Loucy (cell line): ENCODE measurements around the gene RNU7-1.

Experiments
- EZH2phosphoT487 ChIP-seq: fragments of 200-600 bp; IDR thresholded peaks from 2 replicates; pipeline ENCODE4 v1.6.1; 2018; ENCODE audit warnings: antibody characterized with exemption, mild to moderate bottlenecking, moderate library complexity, borderline replicate concordance
- TF ChIP-seq, protein P1 (sequence below): fragments of 200-600 bp; sonication (generic); conservative IDR thresholded peaks from 2 replicates; pipeline ENCODE4 v1.5.1; 2014; ENCODE audit warnings: mild to moderate bottlenecking, antibody characterized with exemption, low read length

DNA sequence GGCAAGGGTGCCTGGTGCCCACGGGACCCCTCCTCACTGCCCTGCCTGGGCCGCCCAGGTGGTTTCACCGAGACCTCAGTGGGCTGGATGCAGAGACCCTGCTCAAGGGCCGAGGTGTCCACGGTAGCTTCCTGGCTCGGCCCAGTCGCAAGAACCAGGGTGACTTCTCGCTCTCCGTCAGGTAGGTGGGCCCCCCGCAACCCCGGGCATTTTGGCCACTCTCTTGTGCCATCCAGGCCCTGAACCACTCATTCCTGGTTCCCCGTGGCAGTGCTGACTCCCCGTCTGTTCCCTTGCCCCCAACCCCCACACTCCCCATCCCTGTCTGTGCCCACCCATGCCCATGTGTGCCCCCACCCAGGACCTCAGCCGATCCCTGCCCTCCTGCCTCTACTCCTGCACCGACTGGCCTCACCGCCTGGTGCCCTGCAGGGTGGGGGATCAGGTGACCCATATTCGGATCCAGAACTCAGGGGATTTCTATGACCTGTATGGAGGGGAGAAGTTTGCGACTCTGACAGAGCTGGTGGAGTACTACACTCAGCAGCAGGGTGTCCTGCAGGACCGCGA, 8.0 kb downstream of the RNU7-1 start:
- TF ChIP-seq, protein P1, sequence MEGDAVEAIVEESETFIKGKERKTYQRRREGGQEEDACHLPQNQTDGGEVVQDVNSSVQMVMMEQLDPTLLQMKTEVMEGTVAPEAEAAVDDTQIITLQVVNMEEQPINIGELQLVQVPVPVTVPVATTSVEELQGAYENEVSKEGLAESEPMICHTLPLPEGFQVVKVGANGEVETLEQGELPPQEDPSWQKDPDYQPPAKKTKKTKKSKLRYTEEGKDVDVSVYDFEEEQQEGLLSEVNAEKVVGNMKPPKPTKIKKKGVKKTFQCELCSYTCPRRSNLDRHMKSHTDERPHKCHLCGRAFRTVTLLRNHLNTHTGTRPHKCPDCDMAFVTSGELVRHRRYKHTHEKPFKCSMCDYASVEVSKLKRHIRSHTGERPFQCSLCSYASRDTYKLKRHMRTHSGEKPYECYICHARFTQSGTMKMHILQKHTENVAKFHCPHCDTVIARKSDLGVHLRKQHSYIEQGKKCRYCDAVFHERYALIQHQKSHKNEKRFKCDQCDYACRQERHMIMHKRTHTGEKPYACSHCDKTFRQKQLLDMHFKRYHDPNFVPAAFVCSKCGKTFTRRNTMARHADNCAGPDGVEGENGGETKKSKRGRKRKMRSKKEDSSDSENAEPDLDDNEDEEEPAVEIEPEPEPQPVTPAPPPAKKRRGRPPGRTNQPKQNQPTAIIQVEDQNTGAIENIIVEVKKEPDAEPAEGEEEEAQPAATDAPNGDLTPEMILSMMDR: no peak
- TF ChIP-seq EZH2phosphoT487: no peak
